K562 (cell line): ENCODE results near the gene CACNA1A.

Experiments
- ARNT ChIP-seq, 2 experiments: fragments of 450-650 bp; IDR thresholded peaks; 2 replicates each; pipeline ENCODE4 v1.6.1; 2016; ENCODE audit warnings: mild to moderate bottlenecking in 1 of 2
- MED1 ChIP-seq: sonication (generic); formaldehyde crosslinking; IDR thresholded peaks from 2 replicates; pipeline ENCODE4 v1.8.1; 2023; ENCODE audit warnings: missing genetic modification reagents, borderline replicate concordance
- MYC ChIP-seq, 2 experiments: fragments of 250-450 bp in 1 of 2; sonication (Bioruptor Pico) in 1 of 2; IDR thresholded peaks; 2 replicates each; pipeline versions ENCODE4 v1.5.1 to v1.6.1; 2012 to 2021; ENCODE audit warnings: low read depth in 2 of 2, borderline replicate concordance in 1 of 2, improper control_type of control experiment in 1 of 2, low read length in 1 of 2, mild to moderate bottlenecking in 1 of 2, moderate library complexity in 1 of 2
- TF ChIP-seq, protein P1 (sequence below), 3 experiments: IDR thresholded peaks in 2 of 3; conservative IDR thresholded peaks in 1 of 3; 2 replicates each; pipeline ENCODE4 v1.5.1; 2011 to 2012; ENCODE audit warnings: low read length in 3 of 3, mild to moderate bottlenecking in 3 of 3, control low read depth in 2 of 3, improper control_type of control experiment in 1 of 3, inconsistent platforms in 1 of 3, low read depth in 1 of 3, mixed read lengths in 1 of 3, moderate library complexity in 1 of 3; ENCODE audit not compliant: insufficient read depth in 2 of 3

- TF ChIP-seq, protein P1, sequence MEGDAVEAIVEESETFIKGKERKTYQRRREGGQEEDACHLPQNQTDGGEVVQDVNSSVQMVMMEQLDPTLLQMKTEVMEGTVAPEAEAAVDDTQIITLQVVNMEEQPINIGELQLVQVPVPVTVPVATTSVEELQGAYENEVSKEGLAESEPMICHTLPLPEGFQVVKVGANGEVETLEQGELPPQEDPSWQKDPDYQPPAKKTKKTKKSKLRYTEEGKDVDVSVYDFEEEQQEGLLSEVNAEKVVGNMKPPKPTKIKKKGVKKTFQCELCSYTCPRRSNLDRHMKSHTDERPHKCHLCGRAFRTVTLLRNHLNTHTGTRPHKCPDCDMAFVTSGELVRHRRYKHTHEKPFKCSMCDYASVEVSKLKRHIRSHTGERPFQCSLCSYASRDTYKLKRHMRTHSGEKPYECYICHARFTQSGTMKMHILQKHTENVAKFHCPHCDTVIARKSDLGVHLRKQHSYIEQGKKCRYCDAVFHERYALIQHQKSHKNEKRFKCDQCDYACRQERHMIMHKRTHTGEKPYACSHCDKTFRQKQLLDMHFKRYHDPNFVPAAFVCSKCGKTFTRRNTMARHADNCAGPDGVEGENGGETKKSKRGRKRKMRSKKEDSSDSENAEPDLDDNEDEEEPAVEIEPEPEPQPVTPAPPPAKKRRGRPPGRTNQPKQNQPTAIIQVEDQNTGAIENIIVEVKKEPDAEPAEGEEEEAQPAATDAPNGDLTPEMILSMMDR (IDR thresholded peaks at IDR 0.05 in 2 of 3, conservative IDR thresholded peaks at IDR 0.05 in 1 of 3; ENCODE audit: insufficient read depth in 2 of 3, low read depth in 1 of 3, low read length in 3 of 3), result no peak
- TF ChIP-seq MED1 (CRISPR knock-in tag) (no peak), ARNT (IDR thresholded peaks at IDR 0.05) (no peak), MYC (IDR thresholded peaks at IDR 0.05; ENCODE audit: low read depth, low read length) (no peak), MYC (CRISPR knock-in tag; IDR thresholded peaks at IDR 0.05; ENCODE audit: borderline replicate concordance, low read depth) (no peak)
Measured at GRCh38 chr19:13441810-13442512, 64.3 kb downstream of the CACNA1A start.
